ENCODE measurements around the gene C11orf21.

Gene C11orf21

DNA sequence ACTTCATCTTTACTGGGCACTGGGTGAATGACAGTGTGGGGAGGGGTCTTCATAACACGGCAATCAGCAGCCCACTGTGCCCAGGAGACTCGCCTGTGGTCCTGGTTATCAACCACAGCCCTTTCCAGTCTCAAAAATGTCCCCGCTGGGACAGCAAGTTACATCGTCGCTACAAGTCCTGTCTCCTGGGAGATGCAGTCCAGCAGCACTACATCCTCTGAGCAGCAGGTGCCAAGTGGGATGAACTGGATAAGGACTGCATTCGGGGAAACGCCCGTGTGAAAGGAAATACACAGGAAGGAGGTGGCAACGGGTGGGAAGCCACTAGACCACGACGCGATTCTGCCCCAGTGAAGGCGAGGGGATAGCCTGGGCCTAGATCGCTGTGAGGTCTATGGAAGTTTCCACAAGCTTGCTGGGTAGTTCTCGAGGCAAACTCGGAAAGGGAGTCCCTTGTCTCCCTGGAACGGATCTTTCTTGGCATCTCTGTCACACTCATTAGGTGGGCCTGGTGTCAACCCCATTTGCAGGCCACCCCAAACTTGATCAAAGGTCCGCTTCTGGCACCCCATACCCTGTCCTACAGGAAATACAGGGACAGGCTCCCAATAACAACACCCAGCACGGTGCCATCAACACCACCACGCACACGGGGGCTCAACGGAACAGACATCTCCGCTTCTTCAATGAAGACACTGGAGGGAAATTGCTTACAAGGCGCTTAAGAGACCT, 35.7 kb downstream of the C11orf21 start:
- no peaks in the 10 kb centered on the region for H3K9me2 ChIP-seq (replicated peaks; ENCODE audit: control insufficient read depth, low read length)
- H3K79me2 ChIP-seq (ENCODE audit: control insufficient read depth, low read length) = no peaks in the 10 kb centered on the region
- peak overlapping the region; percentile 63 for H3K4me2 ChIP-seq (ENCODE audit: low read length)
- H3K4me1 ChIP-seq (ENCODE audit: control insufficient read depth, low read length) = peaks cover 21% of the 10 kb centered on the region
- H3K36me3 ChIP-seq (ENCODE audit: control insufficient read depth, low read length) = no peaks in the 10 kb centered on the region
- TF ChIP-seq, protein P1, sequence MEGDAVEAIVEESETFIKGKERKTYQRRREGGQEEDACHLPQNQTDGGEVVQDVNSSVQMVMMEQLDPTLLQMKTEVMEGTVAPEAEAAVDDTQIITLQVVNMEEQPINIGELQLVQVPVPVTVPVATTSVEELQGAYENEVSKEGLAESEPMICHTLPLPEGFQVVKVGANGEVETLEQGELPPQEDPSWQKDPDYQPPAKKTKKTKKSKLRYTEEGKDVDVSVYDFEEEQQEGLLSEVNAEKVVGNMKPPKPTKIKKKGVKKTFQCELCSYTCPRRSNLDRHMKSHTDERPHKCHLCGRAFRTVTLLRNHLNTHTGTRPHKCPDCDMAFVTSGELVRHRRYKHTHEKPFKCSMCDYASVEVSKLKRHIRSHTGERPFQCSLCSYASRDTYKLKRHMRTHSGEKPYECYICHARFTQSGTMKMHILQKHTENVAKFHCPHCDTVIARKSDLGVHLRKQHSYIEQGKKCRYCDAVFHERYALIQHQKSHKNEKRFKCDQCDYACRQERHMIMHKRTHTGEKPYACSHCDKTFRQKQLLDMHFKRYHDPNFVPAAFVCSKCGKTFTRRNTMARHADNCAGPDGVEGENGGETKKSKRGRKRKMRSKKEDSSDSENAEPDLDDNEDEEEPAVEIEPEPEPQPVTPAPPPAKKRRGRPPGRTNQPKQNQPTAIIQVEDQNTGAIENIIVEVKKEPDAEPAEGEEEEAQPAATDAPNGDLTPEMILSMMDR (IDR thresholded peaks at IDR 0.05; ENCODE audit: low read depth, low read length, poor library complexity, severe bottlenecking) = no peak
- no peak for TF ChIP-seq EZH2phosphoT487 (IDR thresholded peaks at IDR 0.05; ENCODE audit: borderline replicate concordance, low read length)
- no peaks in the 10 kb centered on the region for H4K20me1 ChIP-seq (ENCODE audit: control insufficient read depth, insufficient read depth, low read depth, low read length)
- H3F3A ChIP-seq (ENCODE audit: control insufficient read depth, insufficient read depth) = peaks cover 3% of the 10 kb centered on the region; the same call in 1 of the 2 replicates
- H3K4me3 ChIP-seq (ENCODE audit: low read length) = peak overlapping the region; percentile 36
- H3K27ac ChIP-seq (ENCODE audit: low read depth, low read length) = no peak overlapping the region
- H3K27me3 ChIP-seq (ENCODE audit: control insufficient read depth, low read length) = peaks cover 10% of the 10 kb centered on the region
- H3K9me3 ChIP-seq (ENCODE audit: control insufficient read depth, insufficient read depth, low read length) = no peaks in the 10 kb centered on the region

DNA sequence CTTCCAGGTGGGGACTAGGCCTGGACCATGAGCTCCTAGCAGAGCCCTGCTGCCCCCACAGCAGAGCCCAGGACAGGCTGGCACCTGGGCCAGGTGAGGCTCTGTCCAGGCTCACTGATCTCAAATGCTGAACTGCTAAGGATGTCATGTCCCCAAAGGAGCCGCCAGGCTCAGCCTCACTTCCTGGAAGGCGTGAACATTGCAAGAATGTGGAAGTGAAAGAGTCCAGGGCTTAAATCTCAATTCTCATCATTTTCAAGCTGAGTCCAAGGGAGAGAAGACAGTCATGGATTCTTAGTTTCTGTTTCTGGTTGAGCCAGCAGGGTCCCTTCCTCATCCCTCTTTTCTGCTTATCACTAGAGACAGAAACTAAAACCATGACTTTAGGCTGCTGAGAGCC, 36.3 kb downstream of the C11orf21 start:
- Histone ChIP-seq H3K9me2 (replicated peaks; ENCODE audit: control insufficient read depth, low read length) (no peaks in the 10 kb centered on the region), H3K36me3 (ENCODE audit: control insufficient read depth, low read length) (no peaks in the 10 kb centered on the region), H3K27me3 (ENCODE audit: control insufficient read depth, low read length) (peaks cover 10% of the 10 kb centered on the region), H3K4me1 (ENCODE audit: control insufficient read depth, low read length) (peaks cover 21% of the 10 kb centered on the region), H3K4me3 (ENCODE audit: low read length) (peak overlapping the region; percentile 36), H4K20me1 (ENCODE audit: control insufficient read depth, insufficient read depth, low read depth, low read length) (no peaks in the 10 kb centered on the region), H3K4me2 (ENCODE audit: low read length) (peak overlapping the region; percentile 63), H3K27ac (ENCODE audit: low read depth, low read length) (no peak overlapping the region), H3F3A (ENCODE audit: control insufficient read depth, insufficient read depth) (peaks cover 3% of the 10 kb centered on the region; the same call in 1 of the 2 replicates), H3K79me2 (ENCODE audit: control insufficient read depth, low read length) (no peaks in the 10 kb centered on the region), H3K9me3 (ENCODE audit: control insufficient read depth, insufficient read depth, low read length) (no peaks in the 10 kb centered on the region)
- no peak for TF ChIP-seq EZH2phosphoT487 (IDR thresholded peaks at IDR 0.05; ENCODE audit: borderline replicate concordance, low read length)
- TF ChIP-seq, protein P1 (IDR thresholded peaks at IDR 0.05; ENCODE audit: low read depth, low read length, poor library complexity, severe bottlenecking) = no peak

DNA sequence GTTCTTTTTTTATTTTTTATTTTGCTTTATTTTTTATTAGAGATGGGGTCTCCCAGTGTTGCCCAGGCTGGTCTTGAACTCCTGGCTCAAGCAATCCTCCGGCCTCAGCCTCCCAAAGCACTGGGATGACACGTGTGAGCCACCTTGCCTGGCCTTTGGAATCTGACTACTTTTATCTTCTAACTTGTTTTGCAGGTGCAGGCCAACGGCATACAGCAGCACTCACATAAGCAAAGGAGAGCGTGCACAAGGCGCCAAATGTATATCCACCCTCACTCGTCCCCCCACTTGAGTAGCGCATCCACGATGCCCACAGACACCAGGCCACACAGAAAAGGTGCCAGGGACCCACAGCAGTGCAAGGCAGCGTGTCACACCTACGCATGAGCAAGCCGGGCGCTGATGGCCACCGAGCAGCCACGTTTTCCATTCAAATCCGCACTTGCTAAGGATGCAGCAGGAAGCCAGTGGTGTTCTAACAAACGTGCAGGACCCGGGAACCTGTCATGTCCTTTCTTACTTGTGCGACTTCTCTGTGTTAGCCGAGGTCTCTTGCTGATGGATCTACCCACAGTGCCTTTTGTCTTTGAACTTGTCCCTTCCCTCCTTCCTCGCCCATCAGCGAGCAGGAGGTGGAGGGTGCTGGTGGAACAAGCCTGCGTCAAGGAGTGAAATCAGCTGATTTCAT, 37.2 kb downstream of the C11orf21 start:
- peaks cover 21% of the 10 kb centered on the region for H3K4me1 ChIP-seq (ENCODE audit: control insufficient read depth, low read length)
- H3K36me3 ChIP-seq (ENCODE audit: control insufficient read depth, low read length) = no peaks in the 10 kb centered on the region
- H3K79me2 ChIP-seq (ENCODE audit: control insufficient read depth, low read length) = no peaks in the 10 kb centered on the region
- no peak overlapping the region for H3K4me2 ChIP-seq (ENCODE audit: low read length)
- H3K27me3 ChIP-seq (ENCODE audit: control insufficient read depth, low read length) = peaks cover 10% of the 10 kb centered on the region
- H3F3A ChIP-seq (ENCODE audit: control insufficient read depth, insufficient read depth) = peaks cover 3% of the 10 kb centered on the region; the same call in 1 of the 2 replicates
- no peak overlapping the region for H3K27ac ChIP-seq (ENCODE audit: low read depth, low read length)
- H3K9me2 ChIP-seq (replicated peaks; ENCODE audit: control insufficient read depth, low read length) = no peaks in the 10 kb centered on the region
- no peak overlapping the region for H3K4me3 ChIP-seq (ENCODE audit: low read length)
- no peaks in the 10 kb centered on the region for H4K20me1 ChIP-seq (ENCODE audit: control insufficient read depth, insufficient read depth, low read depth, low read length)
- TF ChIP-seq, protein P1 (IDR thresholded peaks at IDR 0.05; ENCODE audit: low read depth, low read length, poor library complexity, severe bottlenecking) = no peak
- no peak for TF ChIP-seq EZH2phosphoT487 (IDR thresholded peaks at IDR 0.05; ENCODE audit: borderline replicate concordance, low read length)
- H3K9me3 ChIP-seq (ENCODE audit: control insufficient read depth, insufficient read depth, low read length) = no peaks in the 10 kb centered on the region
